Measurements from ENCODE around the gene ORAI1.

GRCh38 chr12:121600702-121601336 lies 25.5 kb upstream of the ORAI1 start:
- TF ChIP-seq POLR2AphosphoS5 (IDR thresholded peaks at IDR 0.05) (no peak), CTCF (IDR thresholded peaks at IDR 0.05) (no peak), POLR2A (IDR thresholded peaks at IDR 0.05) (no peak)
